ENCODE measurements around the gene INPPL1. TPM values are rescaled to one million over a fixed set of nuclear protein-coding genes. Genes with fewer than 3 reads are reported as not detected.

INPPL1 gene
- total and polyA plus RNA-seq, 2 donors (not counting 3 experiments of a cell fraction or from before 2014, with no cell fraction given) = 125 to 184 TPM

Other genes starting within 250 kb of the INPPL1 start
- gene IL18BP, start 225.9 kb upstream of the INPPL1 start, total RNA-seq = 12.9 and 13.0 TPM in 2 replicates
- 20.1 and 25.1 TPM in 2 replicates for gene IL18BP, start 225.9 kb upstream of the INPPL1 start, polyA plus RNA-seq
- gene NUMA1, start 144.2 kb upstream of the INPPL1 start, total RNA-seq = 164 and 168 TPM in 2 replicates
- 120 and 121 TPM in 2 replicates for gene NUMA1, start 144.2 kb upstream of the INPPL1 start, polyA plus RNA-seq
- gene LRRC51, start 143.9 kb upstream of the INPPL1 start, total RNA-seq = 3.8 and 6.1 TPM in 2 replicates
- gene LRRC51, start 143.9 kb upstream of the INPPL1 start, polyA plus RNA-seq = 3.5 and 4.4 TPM in 2 replicates
- 91.1 and 95.1 TPM in 2 replicates for gene LAMTOR1, start 121.5 kb upstream of the INPPL1 start, total RNA-seq
- gene LAMTOR1, start 121.5 kb upstream of the INPPL1 start, polyA plus RNA-seq = 174 and 214 TPM in 2 replicates
- gene TOMT, start 118.8 kb upstream of the INPPL1 start, total RNA-seq = not detected in 2 replicates
- gene TOMT, start 118.8 kb upstream of the INPPL1 start, polyA plus RNA-seq = 0.08 TPM in 1 of 2 replicates, not detected in the other
- gene ANAPC15, start 112.1 kb upstream of the INPPL1 start, total RNA-seq = 67.0 and 72.4 TPM in 2 replicates
- gene ANAPC15, start 112.1 kb upstream of the INPPL1 start, polyA plus RNA-seq = 52.0 and 70.5 TPM in 2 replicates
- not detected in 2 replicates for gene FOLR3, start 89.0 kb upstream of the INPPL1 start, total RNA-seq
- gene FOLR3, start 89.0 kb upstream of the INPPL1 start, polyA plus RNA-seq = not detected in 2 replicates
- gene FOLR1, start 32.6 kb upstream of the INPPL1 start, total RNA-seq = not detected in 2 replicates
- gene FOLR1, start 32.6 kb upstream of the INPPL1 start, polyA plus RNA-seq = not detected in 2 replicates
- not detected in 2 replicates for gene FOLR2, start 8.0 kb upstream of the INPPL1 start, total RNA-seq
- gene FOLR2, start 8.0 kb upstream of the INPPL1 start, polyA plus RNA-seq = not detected in 2 replicates
- not detected in 2 replicates for gene PHOX2A, start 19.4 kb downstream of the INPPL1 start, total RNA-seq
- gene PHOX2A, start 19.4 kb downstream of the INPPL1 start, polyA plus RNA-seq = not detected in 2 replicates
- gene CLPB, start 209.8 kb downstream of the INPPL1 start, total RNA-seq = 31.5 and 32.6 TPM in 2 replicates
- gene CLPB, start 209.8 kb downstream of the INPPL1 start, polyA plus RNA-seq = 18.1 and 18.6 TPM in 2 replicates

Measured in endothelial cell of umbilical vein (primary cell).